ENCODE data around the gene MTRF1L.

MTRF1L gene, protein sequence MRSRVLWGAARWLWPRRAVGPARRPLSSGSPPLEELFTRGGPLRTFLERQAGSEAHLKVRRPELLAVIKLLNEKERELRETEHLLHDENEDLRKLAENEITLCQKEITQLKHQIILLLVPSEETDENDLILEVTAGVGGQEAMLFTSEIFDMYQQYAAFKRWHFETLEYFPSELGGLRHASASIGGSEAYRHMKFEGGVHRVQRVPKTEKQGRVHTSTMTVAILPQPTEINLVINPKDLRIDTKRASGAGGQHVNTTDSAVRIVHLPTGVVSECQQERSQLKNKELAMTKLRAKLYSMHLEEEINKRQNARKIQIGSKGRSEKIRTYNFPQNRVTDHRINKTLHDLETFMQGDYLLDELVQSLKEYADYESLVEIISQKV

DNA sequence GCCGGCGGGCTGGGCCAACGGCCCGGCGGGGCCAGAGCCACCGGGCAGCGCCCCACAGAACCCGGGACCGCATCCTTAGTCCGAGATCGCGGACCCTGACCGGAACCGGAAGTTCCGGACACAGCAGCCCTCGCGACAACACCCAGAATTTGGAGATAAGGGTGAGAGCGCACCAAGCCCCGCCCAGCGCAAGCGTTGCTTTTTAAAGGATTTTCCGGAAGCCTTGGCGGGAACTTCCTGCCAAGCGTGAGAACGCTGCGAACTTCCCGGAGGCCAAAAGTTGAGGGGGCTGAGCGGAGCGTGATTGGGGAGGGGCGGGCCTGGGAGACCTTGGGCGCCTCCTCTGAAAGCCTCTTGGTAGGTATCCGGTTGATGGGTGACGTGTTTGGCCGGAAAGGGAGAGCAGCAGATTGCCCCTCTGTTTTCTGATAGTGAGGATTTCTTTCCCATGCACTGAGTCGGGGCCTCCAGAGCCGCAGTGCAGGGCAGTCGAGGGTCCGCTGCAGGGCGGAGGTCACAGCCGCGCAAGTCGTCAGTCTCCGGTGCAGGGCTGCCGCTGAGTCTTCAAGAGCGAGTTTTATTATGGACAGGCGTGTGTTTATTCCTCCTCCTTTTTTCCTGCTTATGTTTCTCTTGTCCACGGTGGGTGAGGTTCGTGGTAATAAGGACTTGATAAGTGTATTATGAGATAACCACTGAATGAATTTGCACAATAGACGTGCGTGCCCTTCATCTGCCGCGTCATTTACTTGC lies at the start of gene MTRF1L:
MTRF1L (minus strand) TSS at position 97 of the 753 bp plus-strand sequence; CDS start at position 73, 24 bp downstream.
- TF ChIP-seq, protein P1, sequence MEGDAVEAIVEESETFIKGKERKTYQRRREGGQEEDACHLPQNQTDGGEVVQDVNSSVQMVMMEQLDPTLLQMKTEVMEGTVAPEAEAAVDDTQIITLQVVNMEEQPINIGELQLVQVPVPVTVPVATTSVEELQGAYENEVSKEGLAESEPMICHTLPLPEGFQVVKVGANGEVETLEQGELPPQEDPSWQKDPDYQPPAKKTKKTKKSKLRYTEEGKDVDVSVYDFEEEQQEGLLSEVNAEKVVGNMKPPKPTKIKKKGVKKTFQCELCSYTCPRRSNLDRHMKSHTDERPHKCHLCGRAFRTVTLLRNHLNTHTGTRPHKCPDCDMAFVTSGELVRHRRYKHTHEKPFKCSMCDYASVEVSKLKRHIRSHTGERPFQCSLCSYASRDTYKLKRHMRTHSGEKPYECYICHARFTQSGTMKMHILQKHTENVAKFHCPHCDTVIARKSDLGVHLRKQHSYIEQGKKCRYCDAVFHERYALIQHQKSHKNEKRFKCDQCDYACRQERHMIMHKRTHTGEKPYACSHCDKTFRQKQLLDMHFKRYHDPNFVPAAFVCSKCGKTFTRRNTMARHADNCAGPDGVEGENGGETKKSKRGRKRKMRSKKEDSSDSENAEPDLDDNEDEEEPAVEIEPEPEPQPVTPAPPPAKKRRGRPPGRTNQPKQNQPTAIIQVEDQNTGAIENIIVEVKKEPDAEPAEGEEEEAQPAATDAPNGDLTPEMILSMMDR (IDR thresholded peaks at IDR 0.05; ENCODE audit: unreplicated experiment in 3 of 3): no peak
- Mint-ChIP-seq H3K36me3 (ENCODE audit: low read depth) (peaks cover 17% of the 10 kb centered on the region), H3K9me3 (no peaks in the 10 kb centered on the region), H3K4me3 (peak within 1 kb of the TSS; percentile 95 to 99 (median 98)), H3K27ac (peak within 1 kb of the TSS; percentile 89 to 98 (median 97)), H3K27me3 (ENCODE audit: low read depth) (no peaks in the 10 kb centered on the region), H3K4me1 (peaks cover 23% of the 10 kb centered on the region)

DNA sequence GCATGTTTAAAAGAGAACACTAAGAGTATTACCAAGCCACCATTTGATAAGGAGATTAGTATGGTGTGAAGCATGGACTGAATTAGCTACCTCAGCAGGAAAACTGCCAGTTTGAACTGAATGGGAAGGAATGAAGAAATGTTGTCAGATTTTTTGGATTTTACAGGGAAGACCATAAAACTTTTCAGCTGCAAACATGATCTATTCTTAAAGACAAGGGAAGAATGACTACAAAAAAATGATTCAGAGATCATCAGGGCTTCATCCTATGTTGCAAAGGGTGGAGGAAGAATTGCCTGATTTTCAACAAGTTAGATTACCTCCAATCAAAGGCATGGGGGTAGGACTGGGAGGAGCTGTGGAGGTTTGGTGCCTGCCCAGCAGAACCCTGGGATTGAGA lies 49.3 kb upstream of the MTRF1L start:
- Mint-ChIP-seq H3K4me1 (no peaks in the 10 kb centered on the region), H3K9me3 (peaks cover 4% of the 10 kb centered on the region), H3K4me3 (no peak overlapping the region), H3K27ac (no peak overlapping the region), H3K36me3 (ENCODE audit: low read depth) (no peaks in the 10 kb centered on the region), H3K27me3 (ENCODE audit: low read depth) (no peaks in the 10 kb centered on the region)
- TF ChIP-seq, protein P1 (IDR thresholded peaks at IDR 0.05; ENCODE audit: unreplicated experiment in 3 of 3): no peak

DNA sequence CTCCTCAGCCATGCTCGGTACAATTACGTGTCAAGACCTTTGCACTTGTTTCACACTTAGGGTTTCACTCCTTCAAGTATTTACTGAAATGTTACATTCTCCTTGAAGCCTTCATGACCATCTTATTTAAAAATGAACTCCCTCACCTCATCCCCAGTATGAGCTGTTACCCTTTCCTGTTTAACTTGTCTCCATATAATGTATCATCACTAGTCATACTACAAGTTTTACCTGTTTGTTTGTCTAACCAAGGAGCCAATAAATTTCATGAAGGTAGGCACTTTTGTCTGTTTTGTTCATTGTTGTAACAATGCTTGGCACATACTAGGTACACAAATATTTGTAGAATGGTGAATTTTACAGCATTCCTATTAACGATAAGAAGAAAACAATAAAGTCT lies 46.1 kb upstream of the MTRF1L start:
- no peak overlapping the region for H3K27ac Mint-ChIP-seq
- peaks cover 5% of the 10 kb centered on the region for H3K4me1 Mint-ChIP-seq
- H3K9me3 Mint-ChIP-seq: peaks cover 4% of the 10 kb centered on the region
- H3K27me3 Mint-ChIP-seq (ENCODE audit: low read depth): no peaks in the 10 kb centered on the region
- H3K36me3 Mint-ChIP-seq (ENCODE audit: low read depth): no peaks in the 10 kb centered on the region
- H3K4me3 Mint-ChIP-seq: no peak overlapping the region
- TF ChIP-seq, protein P1 (IDR thresholded peaks at IDR 0.05; ENCODE audit: unreplicated experiment in 3 of 3): no peak

DNA sequence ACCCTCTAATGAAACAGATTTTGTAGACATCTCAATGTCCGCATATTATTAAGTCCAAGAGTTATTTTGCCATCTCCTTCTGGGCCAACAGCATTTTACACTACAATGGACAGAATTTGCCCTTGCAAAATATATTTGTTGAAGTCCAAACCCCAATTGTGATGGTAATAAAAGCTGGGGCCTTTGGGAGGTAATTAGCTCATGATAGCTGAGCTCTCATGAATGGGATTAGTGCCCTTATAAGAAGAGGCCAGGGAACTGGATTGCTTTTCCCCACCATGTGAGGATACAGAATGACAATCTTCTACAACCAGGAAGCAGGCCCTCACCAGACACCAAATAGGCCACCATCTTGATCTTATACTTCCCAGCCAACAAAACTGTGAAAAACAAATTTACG lies 44.9 kb upstream of the MTRF1L start:
- no peaks in the 10 kb centered on the region for H3K27me3 Mint-ChIP-seq (ENCODE audit: low read depth)
- no peak overlapping the region for H3K27ac Mint-ChIP-seq
- H3K4me1 Mint-ChIP-seq: peaks cover 5% of the 10 kb centered on the region
- TF ChIP-seq, protein P1 (IDR thresholded peaks at IDR 0.05; ENCODE audit: unreplicated experiment in 3 of 3): no peak
- no peak overlapping the region for H3K4me3 Mint-ChIP-seq
- H3K9me3 Mint-ChIP-seq: peaks cover 4% of the 10 kb centered on the region
- no peaks in the 10 kb centered on the region for H3K36me3 Mint-ChIP-seq (ENCODE audit: low read depth)

DNA sequence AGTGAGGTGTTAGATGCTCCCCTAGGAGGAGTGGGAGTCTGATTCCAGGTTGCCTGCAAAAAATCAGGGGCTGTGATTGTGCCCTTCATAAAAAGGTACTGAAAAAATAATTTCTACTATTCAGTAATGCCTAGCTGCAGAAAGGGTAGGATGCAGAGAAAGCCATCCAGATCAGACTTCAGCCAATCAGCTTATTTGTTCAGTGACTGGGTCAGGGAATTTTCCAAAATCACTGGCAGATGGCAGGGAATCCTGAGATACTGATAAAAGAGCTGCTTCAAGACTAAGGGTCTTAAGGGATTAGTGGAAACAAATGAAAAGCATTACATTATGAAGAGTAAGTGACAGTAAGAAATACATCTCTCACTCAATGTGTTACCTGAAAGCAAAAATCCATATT lies 42.8 kb upstream of the MTRF1L start:
- H3K4me1 Mint-ChIP-seq: peaks cover 5% of the 10 kb centered on the region
- H3K27ac Mint-ChIP-seq: no peak overlapping the region
- no peak overlapping the region for H3K4me3 Mint-ChIP-seq
- H3K9me3 Mint-ChIP-seq: no peaks in the 10 kb centered on the region
- H3K36me3 Mint-ChIP-seq (ENCODE audit: low read depth): no peaks in the 10 kb centered on the region
- no peaks in the 10 kb centered on the region for H3K27me3 Mint-ChIP-seq (ENCODE audit: low read depth)
- TF ChIP-seq, protein P1 (IDR thresholded peaks at IDR 0.05; ENCODE audit: unreplicated experiment in 3 of 3): no peak
